HG03521 (cell line): Measurements from ENCODE around the gene IL1A.

Source experiments
- ATAC-seq: cut with Tn5 transposase; IDR thresholded peaks from one replicate; pipeline ENCODE4 v1.9.1; 2021; ENCODE audit warnings: mild to moderate bottlenecking, moderate library complexity; ENCODE audit not compliant: unreplicated experiment

IL1A gene

DNA sequence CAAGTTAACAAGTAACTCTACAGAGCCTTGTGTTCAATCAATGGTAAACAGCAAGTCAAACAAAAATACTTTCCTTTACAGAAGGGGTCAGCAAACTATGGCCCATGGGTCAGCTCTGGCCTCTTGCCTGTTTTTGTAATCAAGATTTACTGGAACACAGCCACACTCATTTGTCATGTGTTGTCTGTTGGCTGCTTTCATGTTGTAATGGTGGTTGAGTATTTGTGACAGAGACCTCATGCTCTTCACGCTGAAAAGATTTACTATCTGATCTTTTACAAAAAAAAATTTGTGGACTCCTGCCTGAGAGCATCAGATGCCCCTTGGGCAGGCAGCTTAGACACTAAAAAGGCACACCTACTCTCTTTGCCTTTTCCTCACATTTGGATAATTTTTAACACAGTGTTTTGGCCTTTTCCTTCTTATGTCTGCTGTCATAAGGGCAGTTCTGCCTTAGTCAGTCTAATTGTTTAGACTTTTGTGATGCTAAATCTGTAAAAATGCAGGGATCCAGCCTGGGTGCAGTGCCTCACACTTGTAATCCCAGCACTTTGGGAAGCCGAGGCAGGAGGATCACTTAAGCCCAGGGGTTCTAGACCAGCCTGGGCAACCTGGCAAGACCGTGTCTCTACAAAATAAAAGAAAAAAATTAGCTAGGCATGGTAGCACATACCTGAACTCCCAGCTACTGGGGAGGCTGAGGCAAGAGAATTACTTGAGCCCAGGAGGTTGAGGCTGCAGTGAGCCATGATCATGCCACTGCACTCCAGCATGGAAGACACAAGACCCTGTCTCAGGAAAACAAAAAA, 34.0 kb upstream of the IL1A start:
- no peak for ATAC-seq

GRCh38 chr2:112817082-112817689, 32.9 kb upstream of the IL1A start:
- ATAC-seq, result no peak

DNA sequence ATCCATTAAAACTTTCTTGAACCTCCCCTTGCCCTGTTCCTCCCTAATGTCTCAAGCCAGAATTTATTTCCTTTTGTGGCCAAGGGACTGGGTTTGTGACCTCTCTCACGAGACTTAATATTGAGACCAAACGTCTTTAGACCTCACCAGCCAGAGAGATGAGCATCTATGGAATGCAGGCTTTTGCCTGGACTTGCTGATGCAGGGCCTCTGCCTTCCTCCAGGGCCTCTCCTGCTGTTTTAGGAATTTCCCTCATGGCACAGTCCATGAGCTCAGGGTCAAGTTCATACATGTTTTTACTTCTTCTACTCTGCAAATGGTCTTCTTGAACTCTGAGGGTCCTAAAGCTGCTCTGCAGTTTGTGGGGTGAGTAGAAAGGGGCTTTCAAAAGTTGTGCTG, 30.0 kb upstream of the IL1A start:
- ATAC-seq, result no peak

DNA sequence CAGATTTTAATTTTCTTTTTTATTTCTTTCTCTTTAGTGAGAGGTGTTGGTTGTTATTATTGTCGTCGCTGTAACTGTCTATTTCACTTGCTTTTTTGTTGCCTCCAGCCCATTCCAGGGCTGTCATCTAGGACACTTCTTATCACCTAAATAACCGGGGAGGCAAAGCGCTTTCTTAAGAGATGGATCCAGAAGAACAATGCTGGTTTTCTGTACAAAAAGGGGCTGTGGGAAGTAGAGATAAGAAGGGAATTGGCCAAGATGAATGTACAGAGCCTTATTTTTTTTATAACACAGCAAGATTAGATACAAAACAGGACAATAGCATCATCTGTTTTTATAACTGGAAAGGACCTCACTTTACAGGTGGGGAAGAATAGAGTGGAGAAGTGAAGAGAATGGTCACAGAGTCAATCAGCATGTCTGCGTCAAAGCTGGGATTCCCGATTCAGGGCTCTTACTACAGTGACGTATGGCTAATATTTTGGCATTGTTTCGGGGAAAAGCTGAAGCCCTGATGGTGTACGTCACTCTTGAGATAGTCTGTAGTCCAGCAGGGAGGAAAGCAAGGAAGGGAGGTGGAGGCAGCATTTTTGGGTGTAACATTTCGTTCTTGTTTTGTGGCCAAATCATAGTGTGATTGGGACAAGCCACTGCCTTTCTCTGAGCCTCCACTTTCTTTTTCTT, 29.1 kb upstream of the IL1A start:
- no peak for ATAC-seq

GRCh38 chr2:112812318-112813267, 28.3 kb upstream of the IL1A start:
- ATAC-seq, result no peak

DNA sequence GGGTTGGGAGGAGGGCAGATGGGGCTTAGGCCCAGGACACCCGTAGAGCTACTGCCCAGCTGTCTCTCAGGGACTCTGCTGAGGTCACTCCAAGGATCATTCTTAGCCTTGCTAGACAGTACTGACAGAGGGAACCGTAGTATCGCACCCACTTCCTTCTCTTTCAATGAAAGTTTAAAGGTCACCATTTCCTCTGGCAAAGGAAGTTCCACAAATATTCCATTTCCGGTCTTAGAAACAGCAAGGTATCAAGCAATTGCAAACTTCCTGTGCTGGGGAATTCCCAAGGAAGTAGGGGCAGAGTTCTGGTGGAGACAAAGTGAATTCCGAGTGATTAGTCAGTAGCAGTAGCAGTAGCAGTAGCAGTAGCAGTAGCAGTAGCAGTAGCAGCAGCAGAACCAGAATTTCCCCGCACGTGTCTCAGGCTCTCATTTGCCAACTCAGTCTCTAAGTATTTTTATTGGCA, 27.6 kb upstream of the IL1A start:
- no peak for ATAC-seq

- no peak for ATAC-seq
Observed at GRCh38 chr2:112811276-112811831, 27.1 kb upstream of the IL1A start.

DNA sequence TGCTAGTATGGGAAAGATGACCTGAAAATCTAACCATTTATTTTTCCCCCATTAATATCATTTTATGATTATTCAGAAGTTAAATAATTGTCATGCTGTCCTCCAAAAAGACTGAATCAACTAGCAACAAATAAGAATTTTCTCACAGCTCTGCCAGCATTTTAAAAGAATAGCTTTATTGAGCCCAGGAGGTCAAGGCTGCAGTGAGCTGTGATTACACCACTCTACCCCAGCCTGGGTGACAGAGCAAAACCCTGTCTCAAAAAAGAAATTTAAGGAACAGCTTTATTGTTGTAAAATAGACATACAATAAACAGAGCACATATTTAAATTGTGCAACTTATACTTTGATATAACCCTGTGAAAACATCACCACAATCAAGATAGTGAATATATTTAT, 24.8 kb upstream of the IL1A start:
- no peak for ATAC-seq

- no peak for ATAC-seq
Observed at GRCh38 chr2:112807233-112807807, 23.0 kb upstream of the IL1A start.

DNA sequence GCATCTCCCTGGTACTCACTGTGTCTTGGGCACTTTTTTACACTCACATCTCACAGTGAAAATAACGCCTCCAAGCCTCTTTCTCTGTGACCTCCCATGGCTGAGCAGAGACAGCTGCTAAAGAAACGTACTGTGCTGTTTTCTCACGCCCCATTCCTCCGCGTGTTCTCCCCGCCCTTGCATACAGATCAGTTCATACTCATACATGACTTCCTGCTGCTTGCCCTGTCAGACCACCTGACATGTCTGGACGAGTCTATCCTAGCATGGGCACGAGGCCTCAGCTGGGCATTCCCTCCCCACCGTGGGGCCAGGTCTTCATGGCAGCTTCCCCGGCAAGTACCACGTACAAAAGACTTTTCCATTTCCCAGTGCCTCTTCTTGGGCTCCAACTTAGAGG, 21.2 kb upstream of the IL1A start:
- no peak for ATAC-seq

GRCh38 chr2:112803691-112804521, 19.6 kb upstream of the IL1A start:
- no peak for ATAC-seq

GRCh38 chr2:112800881-112801583, 16.7 kb upstream of the IL1A start:
- no peak for ATAC-seq

GRCh38 chr2:112798979-112799975, 15.0 kb upstream of the IL1A start:
- no peak for ATAC-seq

GRCh38 chr2:112796486-112796885, 12.2 kb upstream of the IL1A start:
- ATAC-seq, result no peak

GRCh38 chr2:112795774-112796173, 11.5 kb upstream of the IL1A start:
- no peak for ATAC-seq

- ATAC-seq, result no peak
Observed at GRCh38 chr2:112794841-112795240, 10.5 kb upstream of the IL1A start.

- ATAC-seq, result no peak
Observed at GRCh38 chr2:112794131-112794733, 9.9 kb upstream of the IL1A start.
